ENCODE results near the gene TTC27.
"Not testable (repeated sequence)": the region's sequence is repeated elsewhere in the genome, so short reads cannot be mapped to it uniquely, and the experiment has no call there.

TTC27 gene

DNA sequence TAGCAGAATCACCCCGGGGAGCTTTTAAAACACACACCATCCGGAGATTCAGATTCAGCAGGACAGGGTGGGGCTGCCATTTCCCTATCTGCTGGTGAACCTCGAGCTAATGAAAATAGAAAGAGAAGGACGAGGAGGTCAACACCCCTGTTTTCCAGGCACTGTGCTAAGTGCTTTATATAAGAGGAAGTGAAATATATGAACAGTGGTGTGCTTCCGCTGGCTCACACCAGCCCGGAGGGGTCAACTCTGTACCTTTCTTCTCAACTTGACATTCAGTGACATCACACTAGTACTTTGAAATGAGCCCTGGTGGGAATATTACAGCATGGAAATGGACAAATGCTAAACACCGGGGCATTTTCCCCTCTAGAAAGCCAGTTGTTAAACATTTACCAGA, 210.6 kb downstream of the TTC27 start:
- no peak overlapping the region for H3K27ac ChIP-seq
- no peak for TF ChIP-seq ZFX (IDR thresholded peaks at IDR 0.05)
- TF ChIP-seq, protein P1, sequence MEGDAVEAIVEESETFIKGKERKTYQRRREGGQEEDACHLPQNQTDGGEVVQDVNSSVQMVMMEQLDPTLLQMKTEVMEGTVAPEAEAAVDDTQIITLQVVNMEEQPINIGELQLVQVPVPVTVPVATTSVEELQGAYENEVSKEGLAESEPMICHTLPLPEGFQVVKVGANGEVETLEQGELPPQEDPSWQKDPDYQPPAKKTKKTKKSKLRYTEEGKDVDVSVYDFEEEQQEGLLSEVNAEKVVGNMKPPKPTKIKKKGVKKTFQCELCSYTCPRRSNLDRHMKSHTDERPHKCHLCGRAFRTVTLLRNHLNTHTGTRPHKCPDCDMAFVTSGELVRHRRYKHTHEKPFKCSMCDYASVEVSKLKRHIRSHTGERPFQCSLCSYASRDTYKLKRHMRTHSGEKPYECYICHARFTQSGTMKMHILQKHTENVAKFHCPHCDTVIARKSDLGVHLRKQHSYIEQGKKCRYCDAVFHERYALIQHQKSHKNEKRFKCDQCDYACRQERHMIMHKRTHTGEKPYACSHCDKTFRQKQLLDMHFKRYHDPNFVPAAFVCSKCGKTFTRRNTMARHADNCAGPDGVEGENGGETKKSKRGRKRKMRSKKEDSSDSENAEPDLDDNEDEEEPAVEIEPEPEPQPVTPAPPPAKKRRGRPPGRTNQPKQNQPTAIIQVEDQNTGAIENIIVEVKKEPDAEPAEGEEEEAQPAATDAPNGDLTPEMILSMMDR (conservative IDR thresholded peaks at IDR 0.05) = no peak

DNA sequence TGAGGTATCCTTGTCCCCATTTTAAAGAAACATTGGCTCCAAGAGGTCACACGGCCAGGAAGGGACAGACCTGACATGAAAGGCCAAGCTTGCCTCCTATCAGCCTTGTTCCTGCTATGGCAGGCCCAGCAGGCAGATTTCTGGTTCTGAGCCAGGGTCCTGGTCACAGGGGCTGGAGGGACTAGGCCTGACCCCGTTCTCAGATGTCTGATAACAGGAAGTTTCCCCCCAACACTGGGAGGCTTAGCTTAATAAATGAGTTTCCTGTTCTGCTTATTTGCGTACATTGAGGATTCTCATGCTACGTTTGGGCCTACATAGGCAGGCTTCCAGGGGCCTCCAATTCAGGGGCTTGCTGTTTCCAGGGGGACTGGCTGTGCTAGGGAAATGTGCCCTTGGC, 211.1 kb downstream of the TTC27 start:
- H3K27ac ChIP-seq = no peak overlapping the region
- TF ChIP-seq ZFX (IDR thresholded peaks at IDR 0.05) = no peak
- TF ChIP-seq, protein P1 (conservative IDR thresholded peaks at IDR 0.05) = no peak

DNA sequence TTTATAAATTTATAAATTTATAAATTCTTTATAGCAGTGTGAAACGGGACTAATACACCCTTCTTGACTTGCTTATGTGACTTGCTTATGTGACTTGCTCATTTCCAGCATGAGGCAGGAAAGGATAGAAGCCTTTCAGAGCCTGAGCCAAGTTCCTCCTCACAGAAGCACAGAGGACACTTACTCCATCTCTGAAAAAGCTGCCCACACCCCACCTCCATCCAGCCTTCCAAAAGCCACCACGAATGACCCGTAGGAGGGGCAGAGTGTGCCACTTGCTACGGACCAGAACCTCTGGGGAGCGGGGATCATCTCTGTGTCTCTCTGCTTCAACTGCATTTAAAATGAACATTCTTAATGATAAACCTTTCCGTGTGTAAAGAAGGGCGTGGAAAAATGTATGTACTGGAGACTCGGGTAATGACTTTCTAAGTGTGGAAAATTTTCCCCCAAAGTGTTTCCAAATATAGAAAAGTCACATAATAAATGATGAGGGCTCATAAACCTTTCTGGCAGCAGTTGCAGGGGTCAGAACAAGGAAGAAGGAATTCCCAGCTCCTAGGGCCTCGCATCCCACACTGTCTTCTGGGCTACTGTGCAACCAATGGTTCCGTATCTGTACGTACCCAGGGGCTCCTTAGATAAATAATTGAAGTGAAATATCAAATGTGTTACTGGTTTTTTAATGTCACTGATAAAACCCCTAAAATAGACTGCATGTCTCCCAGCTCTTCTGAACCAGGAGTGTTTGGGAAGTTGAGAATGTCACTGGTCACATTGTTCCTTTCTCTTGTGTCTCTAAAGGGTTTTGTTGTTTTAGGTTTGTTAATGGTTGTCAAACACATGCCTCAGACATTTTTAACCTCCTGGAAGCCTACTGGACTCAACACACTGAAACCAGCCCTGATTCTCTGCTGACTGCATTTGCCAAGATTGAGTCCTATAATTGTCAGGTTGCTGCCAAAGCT, 214.4 kb downstream of the TTC27 start:
- TF ChIP-seq, protein P1 (conservative IDR thresholded peaks at IDR 0.05) = no peak
- TF ChIP-seq ZFX (IDR thresholded peaks at IDR 0.05) = no peak
- H3K27ac ChIP-seq = no peak overlapping the region

DNA sequence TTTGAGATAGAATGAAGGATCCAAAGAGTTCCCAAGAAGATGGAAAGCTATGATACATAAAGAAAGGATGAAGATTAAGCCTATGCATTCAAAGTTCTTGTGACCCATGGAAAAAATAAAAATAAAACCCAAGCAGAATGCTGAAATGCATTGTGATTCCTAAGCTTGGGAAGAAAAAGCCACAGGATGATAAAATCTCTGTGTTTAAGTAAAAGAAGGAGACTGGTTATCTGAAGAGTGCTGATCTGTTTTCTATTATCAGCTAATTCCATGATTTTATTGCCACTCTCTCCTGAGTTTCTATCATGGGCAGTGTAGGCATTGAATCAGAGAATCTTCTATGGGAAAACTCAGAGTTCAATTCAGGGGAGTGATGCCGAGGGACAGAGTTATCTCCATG, 215.8 kb downstream of the TTC27 start:
- no peak overlapping the region for H3K27ac ChIP-seq
- no peak for TF ChIP-seq ZFX (IDR thresholded peaks at IDR 0.05)
- TF ChIP-seq, protein P1 (conservative IDR thresholded peaks at IDR 0.05) = no peak

DNA sequence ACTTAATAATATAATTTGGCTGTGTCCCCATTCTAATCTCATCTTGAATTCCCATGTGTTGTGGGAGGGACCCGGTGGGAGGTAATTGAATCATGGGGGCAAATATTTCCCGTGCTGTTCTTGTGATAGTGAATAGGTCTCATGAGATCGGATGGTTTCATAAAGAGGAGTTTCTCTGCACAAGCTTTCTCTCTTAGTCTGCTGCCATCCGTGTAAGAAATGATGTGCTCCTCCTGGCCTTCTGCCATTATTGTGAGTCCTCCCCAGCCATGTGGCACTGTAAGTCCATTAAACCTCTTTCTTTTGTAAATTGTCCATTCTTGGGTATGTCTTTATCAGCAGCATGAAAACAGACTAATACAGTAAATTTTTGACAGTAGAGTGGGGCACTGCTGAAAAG, 216.4 kb downstream of the TTC27 start:
- no peak for TF ChIP-seq ZFX (IDR thresholded peaks at IDR 0.05)
- TF ChIP-seq, protein P1 (conservative IDR thresholded peaks at IDR 0.05) = no peak

DNA sequence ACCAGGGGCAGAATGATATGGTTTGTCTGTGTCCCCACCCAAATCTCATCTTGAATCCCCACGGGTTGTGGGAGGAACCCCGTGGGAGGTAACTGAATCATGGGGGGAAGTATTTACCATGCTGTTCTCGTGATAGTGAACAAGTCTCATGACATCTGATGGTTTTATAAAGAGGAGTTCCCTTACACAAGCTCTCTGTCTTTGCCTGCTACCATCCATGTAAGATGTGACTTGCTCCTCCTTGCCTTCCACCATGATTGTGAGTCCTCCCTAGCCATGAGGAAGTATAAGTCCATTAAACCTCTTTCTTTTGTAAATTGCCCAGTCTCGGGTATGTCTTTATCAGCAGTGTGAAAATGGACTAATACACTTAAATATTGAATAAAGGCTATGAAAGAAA, 218.4 kb downstream of the TTC27 start:
- not testable (repeated sequence) for H3K27ac ChIP-seq

More for the DNA sequence above, 216.4 kb downstream of the TTC27 start:
- H3K27ac ChIP-seq = no peak overlapping the region

DNA sequence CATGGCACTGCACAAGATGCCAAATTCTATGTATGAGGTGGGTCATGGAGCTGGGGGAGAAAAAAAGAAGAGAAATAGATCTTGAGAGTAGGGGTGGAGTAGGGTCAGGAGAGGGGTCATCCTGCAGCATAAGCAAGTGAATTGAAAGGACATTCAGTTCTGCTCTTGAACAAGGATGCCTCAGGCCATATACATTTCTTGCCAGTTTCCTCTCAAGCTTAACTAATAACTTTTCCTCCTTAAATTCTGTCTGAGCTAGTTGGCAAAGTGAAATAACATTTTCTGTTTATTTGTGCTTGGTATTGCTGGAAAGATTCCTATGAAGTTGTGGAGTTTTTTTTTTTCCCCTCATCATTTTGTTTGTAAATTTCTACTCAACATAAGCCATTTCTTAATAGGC, 219.9 kb downstream of the TTC27 start:
- H3K27ac ChIP-seq = no peak overlapping the region
- TF ChIP-seq ZFX (IDR thresholded peaks at IDR 0.05) = no peak
- TF ChIP-seq, protein P1 (conservative IDR thresholded peaks at IDR 0.05) = no peak
